ENCODE measurements around the gene VAT1L. TPM values are rescaled to one million over a fixed set of nuclear protein-coding genes. Genes with fewer than 3 reads are reported as not detected.
A peak's percentile ranks its signal among the peaks of the same experiment; 100 is the strongest.
"Not testable (repeated sequence)": the region's sequence is repeated elsewhere in the genome, so short reads cannot be mapped to it uniquely, and the experiment has no call there.

Gene VAT1L
- total RNA-seq, 1 donor from 2014 or later: not detected

GRCh38 chr16:77969861-77970260 lies 181.5 kb downstream of the VAT1L start:
- Mint-ChIP-seq H3K4me3 (no peak overlapping the region), H3K27ac (no peak overlapping the region), H3K9me3 (no peaks in the 10 kb centered on the region), H3K36me3 (ENCODE audit: low read depth) (no peaks in the 10 kb centered on the region), H3K4me1 (ENCODE audit: low read depth) (no peaks in the 10 kb centered on the region), H3K27me3 (ENCODE audit: insufficient read depth) (peaks cover 12% of the 10 kb centered on the region)
- intact Hi-C loops (cut with micrococcal nuclease): loop anchor here (2.0 to 10.0 kb wide), 3 partner anchors 33 to 368 kb away; partner anchors contain the start of gene VAT1L
- no peak for DNase-seq (ENCODE audit: low spot score)

- no peaks in the 10 kb centered on the region for H3K4me1 Mint-ChIP-seq (ENCODE audit: low read depth)
- H3K9me3 Mint-ChIP-seq: no peaks in the 10 kb centered on the region
- no peak overlapping the region for H3K27ac Mint-ChIP-seq
- H3K4me3 Mint-ChIP-seq: no peak overlapping the region
- DNase-seq (ENCODE audit: low spot score): no peak
- intact Hi-C loops (cut with micrococcal nuclease): loop anchor here (2.0 to 10.0 kb wide), 3 partner anchors 32 to 368 kb away; partner anchors contain the start of gene VAT1L
- no peaks in the 10 kb centered on the region for H3K36me3 Mint-ChIP-seq (ENCODE audit: low read depth)
- H3K27me3 Mint-ChIP-seq (ENCODE audit: insufficient read depth): peaks cover 12% of the 10 kb centered on the region
Measured at GRCh38 chr16:77970371-77970770, 182.0 kb downstream of the VAT1L start.

GRCh38 chr16:77971306-77972061 lies 183.1 kb downstream of the VAT1L start:
- no peaks in the 10 kb centered on the region for H3K4me1 Mint-ChIP-seq (ENCODE audit: low read depth)
- H3K27me3 Mint-ChIP-seq (ENCODE audit: insufficient read depth): peaks cover 8% of the 10 kb centered on the region
- H3K4me3 Mint-ChIP-seq: no peak overlapping the region
- H3K36me3 Mint-ChIP-seq (ENCODE audit: low read depth): no peaks in the 10 kb centered on the region
- intact Hi-C loops (cut with micrococcal nuclease): loop anchor here (1.0 to 10.0 kb wide), 5 partner anchors 31 to 735 kb away; partner anchors contain the start of gene VAT1L
- DNase-seq (ENCODE audit: low spot score): peak; percentile 51
- no peak overlapping the region for H3K27ac Mint-ChIP-seq
- H3K9me3 Mint-ChIP-seq: no peaks in the 10 kb centered on the region

GRCh38 chr16:77972062-77972392 lies 183.7 kb downstream of the VAT1L start:
- intact Hi-C loops (cut with micrococcal nuclease): loop anchor here (5.0 to 10.0 kb wide), 2 partner anchors 187 to 370 kb away; partner anchors contain the start of gene VAT1L
- peaks cover 8% of the 10 kb centered on the region for H3K27me3 Mint-ChIP-seq (ENCODE audit: insufficient read depth)

GRCh38 chr16:77974883-77975282 lies 186.5 kb downstream of the VAT1L start:
- Mint-ChIP-seq H3K4me1 (ENCODE audit: low read depth) (no peaks in the 10 kb centered on the region), H3K27ac (no peak overlapping the region), H3K27me3 (ENCODE audit: insufficient read depth) (peaks cover 5% of the 10 kb centered on the region), H3K9me3 (no peaks in the 10 kb centered on the region), H3K4me3 (no peak overlapping the region), H3K36me3 (ENCODE audit: low read depth) (no peaks in the 10 kb centered on the region)
- intact Hi-C loops (cut with micrococcal nuclease): loop anchor here (5.0 to 10.0 kb wide), 2 partner anchors 190 to 373 kb away; partner anchors contain the start of gene VAT1L
- no peak for DNase-seq (ENCODE audit: low spot score)

More at GRCh38 chr16:77972062-77972392, 183.7 kb downstream of the VAT1L start:
- H3K4me3 Mint-ChIP-seq: no peak overlapping the region
- no peaks in the 10 kb centered on the region for H3K36me3 Mint-ChIP-seq (ENCODE audit: low read depth)
- no peaks in the 10 kb centered on the region for H3K4me1 Mint-ChIP-seq (ENCODE audit: low read depth)
- H3K9me3 Mint-ChIP-seq: no peaks in the 10 kb centered on the region
- no peak for DNase-seq (ENCODE audit: low spot score)
- no peak overlapping the region for H3K27ac Mint-ChIP-seq

GRCh38 chr16:77975942-77976341 lies 187.6 kb downstream of the VAT1L start:
- H3K36me3 Mint-ChIP-seq (ENCODE audit: low read depth): no peaks in the 10 kb centered on the region
- no peak overlapping the region for H3K27ac Mint-ChIP-seq
- H3K27me3 Mint-ChIP-seq (ENCODE audit: insufficient read depth): peaks cover 3% of the 10 kb centered on the region
- intact Hi-C loops (cut with micrococcal nuclease): loop anchor here (10.0 kb wide), 1 partner anchor 191 kb away; the partner anchor contains the start of gene VAT1L
- H3K9me3 Mint-ChIP-seq: no peaks in the 10 kb centered on the region
- no peak overlapping the region for H3K4me3 Mint-ChIP-seq
- DNase-seq (ENCODE audit: low spot score): no peak
- H3K4me1 Mint-ChIP-seq (ENCODE audit: low read depth): no peaks in the 10 kb centered on the region

GRCh38 chr16:77977339-77977738 lies 189.0 kb downstream of the VAT1L start:
- no peak for DNase-seq (ENCODE audit: low spot score)
- H3K9me3 Mint-ChIP-seq: no peaks in the 10 kb centered on the region
- H3K27me3 Mint-ChIP-seq (ENCODE audit: insufficient read depth): peaks cover 3% of the 10 kb centered on the region
- no peak overlapping the region for H3K4me3 Mint-ChIP-seq
- no peaks in the 10 kb centered on the region for H3K36me3 Mint-ChIP-seq (ENCODE audit: low read depth)
- no peak overlapping the region for H3K27ac Mint-ChIP-seq
- intact Hi-C loops (cut with micrococcal nuclease): loop anchor here (10.0 kb wide), 1 partner anchor 193 kb away; the partner anchor contains the start of gene VAT1L
- H3K4me1 Mint-ChIP-seq (ENCODE audit: low read depth): no peaks in the 10 kb centered on the region

GRCh38 chr16:77985111-77985510 lies 196.7 kb downstream of the VAT1L start:
- no peak overlapping the region for H3K27ac Mint-ChIP-seq
- H3K4me3 Mint-ChIP-seq: no peak overlapping the region
- no peaks in the 10 kb centered on the region for H3K36me3 Mint-ChIP-seq (ENCODE audit: low read depth)
- no peaks in the 10 kb centered on the region for H3K9me3 Mint-ChIP-seq
- intact Hi-C loops (cut with micrococcal nuclease): no loop called here
- no peaks in the 10 kb centered on the region for H3K4me1 Mint-ChIP-seq (ENCODE audit: low read depth)
- DNase-seq (ENCODE audit: low spot score): no peak
- H3K27me3 Mint-ChIP-seq (ENCODE audit: insufficient read depth): no peaks in the 10 kb centered on the region

GRCh38 chr16:77986011-77986740 lies 197.8 kb downstream of the VAT1L start:
- Mint-ChIP-seq H3K27ac (no peak overlapping the region), H3K9me3 (no peaks in the 10 kb centered on the region), H3K27me3 (ENCODE audit: insufficient read depth) (no peaks in the 10 kb centered on the region), H3K4me1 (ENCODE audit: low read depth) (no peaks in the 10 kb centered on the region), H3K4me3 (no peak overlapping the region), H3K36me3 (ENCODE audit: low read depth) (no peaks in the 10 kb centered on the region)
- no peak for DNase-seq (ENCODE audit: low spot score)
- intact Hi-C loops (cut with micrococcal nuclease): no loop called here

- DNase-seq (ENCODE audit: low spot score): no peak
- H3K36me3 Mint-ChIP-seq (ENCODE audit: low read depth): no peaks in the 10 kb centered on the region
- H3K4me1 Mint-ChIP-seq (ENCODE audit: low read depth): no peaks in the 10 kb centered on the region
- intact Hi-C loops (cut with micrococcal nuclease): no loop called here
- H3K9me3 Mint-ChIP-seq: no peaks in the 10 kb centered on the region
- no peak overlapping the region for H3K4me3 Mint-ChIP-seq
- H3K27me3 Mint-ChIP-seq (ENCODE audit: insufficient read depth): peaks cover 2% of the 10 kb centered on the region
- no peak overlapping the region for H3K27ac Mint-ChIP-seq
Measured at GRCh38 chr16:77987810-77988209, 199.4 kb downstream of the VAT1L start.

- H3K4me3 Mint-ChIP-seq: no peak overlapping the region
- no peaks in the 10 kb centered on the region for H3K36me3 Mint-ChIP-seq (ENCODE audit: low read depth)
- intact Hi-C loops (cut with micrococcal nuclease): no loop called here
Measured at GRCh38 chr16:77989846-77990245, 201.5 kb downstream of the VAT1L start.

GRCh38 chr16:77991701-77992100 lies 203.3 kb downstream of the VAT1L start:
- Mint-ChIP-seq H3K27ac (no peak overlapping the region), H3K4me1 (ENCODE audit: low read depth) (no peaks in the 10 kb centered on the region), H3K4me3 (no peak overlapping the region)

More at GRCh38 chr16:77989846-77990245, 201.5 kb downstream of the VAT1L start:
- Mint-ChIP-seq H3K4me1 (ENCODE audit: low read depth) (no peaks in the 10 kb centered on the region), H3K27me3 (ENCODE audit: insufficient read depth) (peaks cover 2% of the 10 kb centered on the region), H3K27ac (no peak overlapping the region), H3K9me3 (peaks cover 4% of the 10 kb centered on the region)
- DNase-seq (ENCODE audit: low spot score): no peak

GRCh38 chr16:77992381-77992780 lies 204.0 kb downstream of the VAT1L start:
- H3K27me3 Mint-ChIP-seq (ENCODE audit: insufficient read depth); H3K27ac Mint-ChIP-seq; H3K4me3 Mint-ChIP-seq; intact Hi-C loops (cut with micrococcal nuclease); H3K4me1 Mint-ChIP-seq (ENCODE audit: low read depth); H3K36me3 Mint-ChIP-seq (ENCODE audit: low read depth); DNase-seq (ENCODE audit: low spot score): not testable (repeated sequence)
- peaks cover 21% of the 10 kb centered on the region for H3K9me3 Mint-ChIP-seq

More at GRCh38 chr16:77991701-77992100, 203.3 kb downstream of the VAT1L start:
- no peak for DNase-seq (ENCODE audit: low spot score)
- H3K27me3 Mint-ChIP-seq (ENCODE audit: insufficient read depth): peaks cover 2% of the 10 kb centered on the region
- peaks cover 17% of the 10 kb centered on the region for H3K9me3 Mint-ChIP-seq
- H3K36me3 Mint-ChIP-seq (ENCODE audit: low read depth): no peaks in the 10 kb centered on the region
- intact Hi-C loops (cut with micrococcal nuclease): no loop called here

Data from activated T-helper 1 cell treated with anti-CD3 and anti-CD28 coated beads, Interleukin-12 subunit alpha, Interleukin-12 subunit beta, Interleukin-2, Interleukin-4 antibody, amounts not matched to agents 30 ng/mL and 10 ng/mL and 1 ng/mL, durations not matched to agents 14 hours and 24 hours and 36 hours (primary cell).